HCT116 (cell line): ENCODE results near the gene UPK3A. TPM values are rescaled to one million over a fixed set of nuclear protein-coding genes. Genes with fewer than 3 reads are reported as not detected.

ENCODE experiments used
- ATAC-seq: fragments of 200-7000 bp; cut with Tn5 transposase; 2 replicates; pipeline ENCODE4 v1.9.1; 2020; ENCODE audit warnings: mild to moderate bottlenecking, moderate library complexity
- BruUV-seq: library from RNA; stranded (reverse); fragments of 400-500 nt; replicated peaks from 2 replicates; lab custom pipeline; 2021; lab: Mats Ljungman, UMichigan
- CTCF ChIA-PET: fragments of 300-600 bp; sonication (Branson Sonifier 250); formaldehyde crosslinking; loops from one replicate; lab custom pipeline; 2021; ENCODE audit warnings: antibody characterized with exemption; lab: Charles Lee
- POLR2A ChIA-PET: fragments of 300-600, 350-600 bp; sonication (Branson Sonifier 250); formaldehyde crosslinking; loops from one replicate; lab custom pipeline; 2021; ENCODE audit warnings: antibody characterized with exemption; lab: Charles Lee
- RAD21 ChIA-PET, 2 experiments: fragments of 300-600 bp; sonication (Branson Sonifier 250); formaldehyde crosslinking; loops; one replicate each; lab custom pipeline; 2023; ENCODE audit warnings: low total read pairs in 2 of 2; ENCODE audit not compliant: uncharacterized antibody in 2 of 2, unreplicated experiment in 2 of 2, low non-redundant PET in 1 of 2; lab: Charles Lee
- DNase-seq: peaks from one replicate; pipeline ENCODE4 v3.0.0-alpha.2; 2010; ENCODE audit warnings: low read depth, low spot score
- H2AFZ ChIP-seq: fragments of 200-600 bp; shearing (Covaris generic), sonication (generic); 2 replicates; pipeline ENCODE4 v1.6.1; 2017; ENCODE audit warnings: low read depth, mixed run types, mixed read lengths, antibody characterized with exemption, low read length; ENCODE audit not compliant: poor library complexity, severe bottlenecking
- H3K27ac ChIP-seq: 2 replicates; pipeline ENCODE4 v1.5.1; 2012; ENCODE audit warnings: low read depth, low read length
- H3K27me3 ChIP-seq: fragments of 200-600 bp; sonication (generic); 2 replicates; pipeline ENCODE4 v1.6.1; 2016; ENCODE audit warnings: mixed run types, low read length, mixed read lengths; ENCODE audit not compliant: insufficient read depth
- H3K36me3 ChIP-seq, 2 experiments: fragments of 200-500 bp in 1 of 2; fragments of 200-600 bp in 1 of 2; sonication (Bioruptor generic) in 1 of 2; sonication (generic) in 1 of 2; 2 replicates each; pipeline versions ENCODE4 v1.5.1 to v1.6.1; 2014 to 2016; ENCODE audit warnings: low read length in 2 of 2, inconsistent platforms in 1 of 2, mixed read lengths in 1 of 2, mixed run types in 1 of 2; ENCODE audit not compliant: insufficient read depth in 2 of 2, control insufficient read depth in 1 of 2
- H3K4me1 ChIP-seq, 2 experiments: fragments of 200-600 bp in 1 of 2; sonication (generic) in 1 of 2; 2 replicates each; pipeline versions ENCODE4 v1.5.1 to v1.6.1; 2012 to 2017; ENCODE audit warnings: low read length in 2 of 2, inconsistent platforms in 1 of 2, mild to moderate bottlenecking in 1 of 2, mixed read lengths in 1 of 2, mixed run types in 1 of 2, moderate library complexity in 1 of 2; ENCODE audit not compliant: insufficient read depth in 2 of 2, control insufficient read depth in 1 of 2
- H3K4me2 ChIP-seq: fragments of 200-600 bp; sonication (generic); 2 replicates; pipeline ENCODE4 v1.6.1; 2017; ENCODE audit warnings: mixed run types, low read length, mixed read lengths
- H3K4me3 ChIP-seq, 2 experiments: fragments of 200-600 bp in 1 of 2; sonication (generic) in 1 of 2; replicated peaks in 1 of 2; 2 replicates each; pipeline ENCODE4 v1.5.1; 2011 to 2016; ENCODE audit warnings: low read length in 2 of 2, control low read depth in 1 of 2, low read depth in 1 of 2, mild to moderate bottlenecking in 1 of 2, mixed read lengths in 1 of 2, mixed run types in 1 of 2
- H3K79me2 ChIP-seq: fragments of 200-600 bp; sonication (generic); 2 replicates; pipeline ENCODE4 v1.6.1; 2017; ENCODE audit warnings: mild to moderate bottlenecking, mixed run types, low read length, moderate library complexity, mixed read lengths; ENCODE audit not compliant: insufficient read depth
- H3K9ac ChIP-seq: fragments of 200-600 bp; sonication (generic); 2 replicates; pipeline ENCODE4 v1.6.1; 2016; ENCODE audit warnings: low read length, mixed read lengths
- H3K9me2 ChIP-seq: fragments of 200-600 bp; sonication (generic), shearing (Covaris generic); 2 replicates; pipeline ENCODE4 v1.6.1; 2017; ENCODE audit warnings: mixed run types, mild to moderate bottlenecking, moderate library complexity; ENCODE audit not compliant: insufficient read depth
- H3K9me3 ChIP-seq, 2 experiments: fragments of 200-500 bp in 1 of 2; fragments of 200-600 bp in 1 of 2; sonication (Bioruptor generic) in 1 of 2; sonication (generic) in 1 of 2; 2 replicates each; pipeline ENCODE4 v1.6.1; 2014 to 2017; ENCODE audit warnings: low read length in 2 of 2, mixed read lengths in 2 of 2, inconsistent platforms in 1 of 2, low read depth in 1 of 2, mild to moderate bottlenecking in 1 of 2, mixed run types in 1 of 2, moderate library complexity in 1 of 2; ENCODE audit not compliant: control insufficient read depth in 1 of 2, insufficient read depth in 1 of 2
- H4K20me1 ChIP-seq: fragments of 200-600 bp; sonication (generic), shearing (Covaris generic); 2 replicates; pipeline ENCODE4 v1.6.1; 2017; ENCODE audit warnings: mixed run types, mild to moderate bottlenecking, moderate library complexity; ENCODE audit not compliant: insufficient read depth
- ATF3 ChIP-seq: IDR thresholded peaks from 2 replicates; pipeline ENCODE4 v1.6.1; 2012
- CBX3 ChIP-seq: IDR thresholded peaks from 2 replicates; pipeline ENCODE4 v1.6.1; 2012; ENCODE audit warnings: low read depth
- EGR1 ChIP-seq: IDR thresholded peaks from 2 replicates; pipeline ENCODE4 v1.6.1; 2012; ENCODE audit warnings: low read depth
- ELF1 ChIP-seq: IDR thresholded peaks from 2 replicates; pipeline ENCODE4 v1.6.1; 2012; ENCODE audit warnings: low read depth, borderline replicate concordance
- EZH2phosphoT487 ChIP-seq: fragments of 200-600 bp; IDR thresholded peaks from 2 replicates; pipeline ENCODE4 v1.6.1; 2018; ENCODE audit warnings: antibody characterized with exemption, borderline replicate concordance
- FOSL1 ChIP-seq: IDR thresholded peaks from 2 replicates; pipeline ENCODE4 v1.6.1; 2012; ENCODE audit warnings: low read depth
- JUND ChIP-seq: IDR thresholded peaks from 2 replicates; pipeline ENCODE4 v1.6.1; 2012
- MAX ChIP-seq: IDR thresholded peaks from 2 replicates; pipeline ENCODE4 v1.6.1; 2012
- POLR2A ChIP-seq: IDR thresholded peaks from 2 replicates; pipeline ENCODE4 v1.7.0; 2011; ENCODE audit warnings: borderline replicate concordance; ENCODE audit not compliant: insufficient read depth, insufficient read length; ENCODE audit errors: extremely low read depth
- POLR2AphosphoS5 ChIP-seq: IDR thresholded peaks from 2 replicates; pipeline ENCODE4 v1.6.1; 2011; ENCODE audit warnings: mild to moderate bottlenecking, low read depth, low read length, moderate library complexity
- RAD21 ChIP-seq: IDR thresholded peaks from 2 replicates; pipeline ENCODE4 v1.6.1; 2012; ENCODE audit warnings: low read depth, mild to moderate bottlenecking
- REST ChIP-seq: IDR thresholded peaks from 2 replicates; pipeline ENCODE4 v1.6.1; 2012; ENCODE audit warnings: low read depth
- SIN3A ChIP-seq: IDR thresholded peaks from 2 replicates; pipeline ENCODE4 v1.6.1; 2012; ENCODE audit warnings: low read depth
- SP1 ChIP-seq: IDR thresholded peaks from 2 replicates; pipeline ENCODE4 v1.6.1; 2012; ENCODE audit warnings: low read depth
- SRF ChIP-seq: IDR thresholded peaks from 2 replicates; pipeline ENCODE4 v1.6.1; 2012; ENCODE audit warnings: low read depth
- TCF7L2 ChIP-seq: IDR thresholded peaks from 2 replicates; pipeline ENCODE4 v1.7.0; 2011; ENCODE audit warnings: borderline replicate concordance, inconsistent platforms; ENCODE audit not compliant: insufficient read depth, insufficient read length; ENCODE audit errors: extremely low read depth
- YY1 ChIP-seq: IDR thresholded peaks from 2 replicates; pipeline ENCODE4 v1.6.1; 2011; ENCODE audit warnings: low read length, low read depth, moderate library complexity, mild to moderate bottlenecking; ENCODE audit not compliant: insufficient replicate concordance; ENCODE audit errors: extremely low read depth
- ZFX ChIP-seq: fragments of 450-650 bp; IDR thresholded peaks from 2 replicates; pipeline ENCODE4 v1.6.1; 2017
- ZNF274 ChIP-seq: fragments of 200-500 bp; sonication (Bioruptor generic); IDR thresholded peaks from 2 replicates; pipeline ENCODE4 v1.6.1; 2014; ENCODE audit warnings: mild to moderate bottlenecking, low read depth, low read length, inconsistent platforms
- intact Hi-C: fragments of 100-400 bp; cut with micrococcal nuclease; formaldehyde crosslinking; loops from 2 replicates; pipeline ENCODE4 v1.10.0; 2022
- total RNA-seq: library from RNA; stranded (reverse); gene quantifications from one replicate; pipeline ENCODE4 v1.2.1, GENCODE V29; 2021; ENCODE audit not compliant: unreplicated experiment

The UPK3A gene
- total RNA-seq, 1 experiment from 2014 or later: not detected

- H3K4me1 ChIP-seq: no peaks in the 10 kb centered on the region
- no peaks in the 10 kb centered on the region for H3K9me3 ChIP-seq
- TF ChIP-seq SP1 (no peak), POLR2AphosphoS5 (no peak), SIN3A (no peak), POLR2A (no peak), FOSL1 (no peak), RAD21 (no peak), EGR1 (no peak)
- no peak overlapping the region for H3K9ac ChIP-seq
- no peak overlapping the region for H3K4me2 ChIP-seq
- ChIA-PET CTCF (no interaction called here), POLR2A (no interaction called here), RAD21 (no interaction called here)
- ATAC-seq: no peak
- DNase-seq: no peak
- H3K79me2 ChIP-seq: peaks cover 7% of the 10 kb centered on the region; the same call in 1 of the 2 replicates
- intact Hi-C loops: no loop called here
- no peak overlapping the region for H3K27ac ChIP-seq
- no peaks in the 10 kb centered on the region for H4K20me1 ChIP-seq
- H3K36me3 ChIP-seq: peaks cover 14 to 29% of the 10 kb centered on the region in 2 experiments; a peak in 3 of 4 replicates
- H2AFZ ChIP-seq: no peak overlapping the region
- BruUV-seq: no TSS peak
- no peaks in the 10 kb centered on the region for H3K9me2 ChIP-seq
- H3K27me3 ChIP-seq: no peaks in the 10 kb centered on the region
- H3K4me3 ChIP-seq: no peak overlapping the region
Measured at GRCh38 chr22:45330548-45330947, 45.8 kb downstream of the UPK3A start.

- RAD21 ChIA-PET: no interaction called here
- Histone ChIP-seq H3K4me3 (no peak overlapping the region), H3K9me2 (no peaks in the 10 kb centered on the region), H3K36me3 (peaks cover 14 to 30% of the 10 kb centered on the region in 2 experiments; a peak in 3 of 4 replicates), H3K4me2 (no peak overlapping the region), H3K4me1 (no peaks in the 10 kb centered on the region), H3K79me2 (peaks cover 4% of the 10 kb centered on the region; the same call in 1 of the 2 replicates), H4K20me1 (no peaks in the 10 kb centered on the region), H2AFZ (no peak overlapping the region), H3K27me3 (no peaks in the 10 kb centered on the region), H3K9ac (no peak overlapping the region), H3K27ac (no peak overlapping the region), H3K9me3 (no peaks in the 10 kb centered on the region)
- no peak for DNase-seq
- POLR2A ChIA-PET: no interaction called here
- TF ChIP-seq CBX3 (no peak), RAD21 (no peak), EZH2phosphoT487 (no peak), FOSL1 (no peak), ZFX (no peak), ZNF274 (no peak), SIN3A (no peak), TCF7L2 (no peak), SRF (no peak), ATF3 (no peak), ELF1 (no peak), REST (no peak), POLR2AphosphoS5 (no peak), YY1 (no peak), MAX (no peak), JUND (no peak)
- no peak for ATAC-seq
- intact Hi-C loops: no loop called here
- CTCF ChIA-PET: no interaction called here
- no TSS peak for BruUV-seq
Measured at GRCh38 chr22:45331486-45331885, 46.7 kb downstream of the UPK3A start.
